ACC112 (cell line): ENCODE data around the gene TRAPPC4.
"Not testable (repeated sequence)": the region's sequence is repeated elsewhere in the genome, so short reads cannot be mapped to it uniquely, and the experiment has no call there.

ENCODE experiments used
- H2AFZ ChIP-seq: fragments of 200-600 bp; sonication (generic); one replicate; pipeline ENCODE4 v1.6.0; 2017; ENCODE audit warnings: antibody characterized with exemption, low read length; ENCODE audit not compliant: unreplicated experiment
- H3K27ac ChIP-seq: fragments of 200-600 bp; sonication (generic); 2 replicates; pipeline ENCODE4 v1.5.1; 2014; ENCODE audit warnings: low read depth, mild to moderate bottlenecking, antibody characterized with exemption, low read length, moderate library complexity
- H3K27me3 ChIP-seq: fragments of 200-600 bp; sonication (generic); 2 replicates; pipeline ENCODE4 v1.6.1; 2014; ENCODE audit warnings: mild to moderate bottlenecking, antibody characterized with exemption, low read length, moderate library complexity, mixed read lengths; ENCODE audit not compliant: insufficient read depth
- H3K36me3 ChIP-seq: fragments of 200-600 bp; sonication (generic); 2 replicates; pipeline ENCODE4 v1.6.1; 2016; ENCODE audit warnings: mild to moderate bottlenecking, antibody characterized with exemption, low read length, moderate library complexity, mixed read lengths; ENCODE audit not compliant: insufficient read depth
- H3K4me1 ChIP-seq: fragments of 200-600 bp; sonication (generic); one replicate; pipeline ENCODE4 v1.6.1; 2016; ENCODE audit warnings: low read length, mixed read lengths; ENCODE audit not compliant: insufficient read depth, unreplicated experiment, control insufficient read depth
- H3K4me3 ChIP-seq: fragments of 200-600 bp; sonication (generic); 2 replicates; pipeline ENCODE4 v1.5.1; 2014; ENCODE audit warnings: mild to moderate bottlenecking, low read depth, low read length
- H3K79me2 ChIP-seq: fragments of 200-600 bp; sonication (generic); one replicate; pipeline ENCODE4 v1.6.0; 2016; ENCODE audit warnings: low read length; ENCODE audit not compliant: control insufficient read depth, unreplicated experiment, insufficient read depth

The TRAPPC4 gene

GRCh38 chr11:119026970-119027369 lies 8.4 kb downstream of the TRAPPC4 start:
- Histone ChIP-seq H3K4me1 (peaks cover 13% of the 10 kb centered on the region), H3K79me2 (no peaks in the 10 kb centered on the region), H3K27ac (no peak overlapping the region), H3K36me3 (0 out of 2 replicates have a peak, but pooled peaks cover 9% of the 10 kb centered on the region), H3K27me3 (no peaks in the 10 kb centered on the region), H2AFZ (no peak overlapping the region), H3K4me3 (no peak overlapping the region)

DNA sequence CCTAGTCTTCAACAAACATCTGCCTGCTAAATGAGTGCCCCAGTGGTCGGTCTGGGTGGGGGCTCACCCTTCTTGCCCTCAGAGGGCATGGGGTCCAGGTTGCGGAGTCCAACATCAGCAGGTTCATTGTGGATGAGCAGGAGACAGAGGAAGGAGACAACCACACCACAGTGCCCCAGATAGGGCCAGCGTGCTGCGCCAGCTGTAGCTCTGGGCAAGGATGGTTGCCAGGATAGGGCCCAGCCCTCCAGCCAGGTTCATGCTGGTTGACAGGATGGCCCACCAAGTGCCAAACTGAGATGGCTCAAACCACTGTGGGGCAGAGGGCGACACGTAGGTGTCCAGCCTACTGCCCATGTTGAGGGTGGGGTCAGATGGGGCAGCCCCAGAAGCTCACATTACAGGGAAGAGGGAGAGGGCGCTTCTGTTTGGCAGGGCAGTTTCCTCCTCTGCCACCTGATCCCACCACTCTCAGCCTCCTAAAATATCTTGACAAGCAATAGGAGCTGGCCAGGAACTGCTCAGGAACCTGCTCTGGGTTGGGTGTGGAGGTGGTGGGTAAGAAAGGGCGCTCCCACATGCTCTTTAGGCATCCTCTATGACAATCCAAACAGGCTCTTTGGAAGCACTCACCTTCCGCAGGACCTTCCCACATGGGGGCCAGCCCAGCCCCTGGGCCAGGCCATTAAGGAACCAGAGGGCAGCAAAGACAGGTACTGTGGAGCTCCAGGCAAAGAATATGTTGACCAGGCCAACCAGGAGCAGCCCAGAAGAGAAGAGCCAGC lies 9.2 kb downstream of the TRAPPC4 start:
- Histone ChIP-seq H3K79me2 (no peaks in the 10 kb centered on the region), H3K4me1 (peaks cover 13% of the 10 kb centered on the region), H2AFZ (no peak overlapping the region), H3K27me3 (no peaks in the 10 kb centered on the region), H3K27ac (no peak overlapping the region), H3K36me3 (0 out of 2 replicates have a peak, but pooled peaks cover 9% of the 10 kb centered on the region), H3K4me3 (no peak overlapping the region)

GRCh38 chr11:119028346-119029068 lies 9.9 kb downstream of the TRAPPC4 start:
- H3K79me2 ChIP-seq = no peaks in the 10 kb centered on the region
- no peak overlapping the region for H3K4me3 ChIP-seq
- no peak overlapping the region for H3K27ac ChIP-seq
- peaks cover 9% of the 10 kb centered on the region for H3K4me1 ChIP-seq
- H3K27me3 ChIP-seq = no peaks in the 10 kb centered on the region
- H2AFZ ChIP-seq = no peak overlapping the region
- 0 out of 2 replicates have a peak, but pooled peaks cover 9% of the 10 kb centered on the region for H3K36me3 ChIP-seq

GRCh38 chr11:119029069-119029339 lies 10.4 kb downstream of the TRAPPC4 start:
- Histone ChIP-seq H3K27ac (no peak overlapping the region), H3K36me3 (0 out of 2 replicates have a peak, but pooled peaks cover 7% of the 10 kb centered on the region), H2AFZ (no peak overlapping the region), H3K27me3 (no peaks in the 10 kb centered on the region), H3K79me2 (no peaks in the 10 kb centered on the region), H3K4me3 (no peak overlapping the region), H3K4me1 (peaks cover 4% of the 10 kb centered on the region)

DNA sequence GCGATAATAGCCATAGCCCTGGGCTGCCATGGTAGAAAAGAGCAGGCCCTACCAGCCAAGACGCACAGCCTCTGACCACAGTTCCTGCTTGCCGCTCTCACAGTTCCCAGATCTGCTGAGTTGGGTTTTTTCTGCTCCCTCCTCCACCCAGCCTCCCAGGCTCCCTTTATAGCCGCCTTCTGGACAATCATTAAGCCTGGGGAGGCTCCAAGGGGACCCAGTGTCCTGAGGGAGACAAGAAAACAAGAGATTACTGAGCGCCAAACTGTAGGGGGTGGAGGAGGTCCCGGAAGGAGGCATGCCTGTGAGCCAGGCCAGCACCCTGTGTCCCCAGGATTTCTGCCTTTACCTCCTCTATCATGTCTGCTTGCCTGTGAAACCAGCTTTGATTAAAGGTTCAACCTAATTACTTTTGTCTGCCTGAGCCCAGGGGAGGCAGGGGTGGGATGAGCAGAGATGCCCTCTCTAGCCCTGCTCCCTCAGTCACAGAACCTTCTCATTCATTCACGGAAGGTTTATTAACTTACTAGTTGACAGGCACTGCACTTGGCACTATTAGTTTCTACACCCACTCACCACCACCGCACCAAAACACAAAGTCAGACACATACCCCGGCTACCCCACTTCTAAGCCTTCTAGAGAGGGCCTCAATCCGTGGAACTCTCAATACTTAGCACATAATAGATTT lies 10.9 kb downstream of the TRAPPC4 start:
- Histone ChIP-seq H3K4me1 (no peaks in the 10 kb centered on the region), H3K79me2 (no peaks in the 10 kb centered on the region), H3K4me3 (peak overlapping the region; percentile 88), H3K27me3 (no peaks in the 10 kb centered on the region), H3K27ac (no peak overlapping the region), H2AFZ (no peak overlapping the region), H3K36me3 (0 out of 2 replicates have a peak, but pooled peaks cover 2% of the 10 kb centered on the region)

DNA sequence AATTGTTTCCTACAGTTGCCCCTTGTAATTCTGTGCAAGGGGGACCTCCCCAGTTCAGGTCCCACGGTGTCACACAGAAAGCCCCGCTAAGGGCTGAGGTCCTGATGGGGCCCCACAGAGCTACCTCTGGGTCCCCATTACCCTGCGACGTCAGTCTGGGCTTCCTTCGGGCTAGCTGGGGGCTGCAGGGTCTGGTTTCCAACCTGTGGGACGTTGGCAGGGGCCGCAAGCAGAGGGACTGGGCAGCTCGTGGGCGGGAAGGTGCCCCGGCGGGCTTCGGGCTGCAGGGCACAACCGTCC lies 11.4 kb downstream of the TRAPPC4 start:
- Histone ChIP-seq H3K36me3 (no peaks in the 10 kb centered on the region), H2AFZ (peak overlapping the region; percentile 83), H3K4me3 (peak overlapping the region; percentile 88), H3K27me3 (no peaks in the 10 kb centered on the region), H3K27ac (no peak overlapping the region), H3K4me1 (no peaks in the 10 kb centered on the region), H3K79me2 (no peaks in the 10 kb centered on the region)

- no peaks in the 10 kb centered on the region for H3K27me3 ChIP-seq
- H3K27ac ChIP-seq = no peak within 1 kb of the TSS
- no peaks in the 10 kb centered on the region for H3K36me3 ChIP-seq
- no peaks in the 10 kb centered on the region for H3K79me2 ChIP-seq
- H3K4me3 ChIP-seq = peak within 1 kb of the TSS; percentile 88
- H3K4me1 ChIP-seq = no peaks in the 10 kb centered on the region
- H2AFZ ChIP-seq = peak within 1 kb of the TSS; percentile 83
Measured at GRCh38 chr11:119030329-119031047, 11.9 kb downstream of the TRAPPC4 start, which contains the start of gene SLC37A4. Gene SLC37A4, minus strand, starts transcription at chr11:119030877.

DNA sequence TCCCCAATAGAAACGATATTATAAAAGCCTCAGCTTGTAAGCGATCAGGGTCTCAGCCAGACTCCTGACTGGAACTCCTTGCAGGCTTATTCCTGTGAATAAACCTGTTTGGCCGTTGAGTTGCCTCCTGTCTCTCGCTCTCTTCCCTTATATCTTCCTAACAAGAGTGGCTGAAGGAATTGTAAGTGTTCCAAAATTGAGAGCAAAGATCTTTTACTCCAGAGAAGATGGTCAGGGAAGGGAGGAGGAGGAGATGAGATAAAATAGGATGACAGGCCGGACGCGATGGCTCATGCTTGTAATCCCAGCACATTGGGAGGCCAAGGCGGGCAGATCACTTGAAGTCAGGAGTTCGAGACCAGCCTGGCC lies 13.3 kb downstream of the TRAPPC4 start:
- Histone ChIP-seq H3K4me3 (no peak overlapping the region), H3K4me1 (no peaks in the 10 kb centered on the region), H3K27me3 (no peaks in the 10 kb centered on the region), H3K79me2 (no peaks in the 10 kb centered on the region), H3K36me3 (no peaks in the 10 kb centered on the region), H2AFZ (no peak overlapping the region), H3K27ac (no peak overlapping the region)

- H3K27ac ChIP-seq, H3K79me2 ChIP-seq, H3K36me3 ChIP-seq, H3K27me3 ChIP-seq, H3K4me1 ChIP-seq, H3K4me3 ChIP-seq, H2AFZ ChIP-seq: not testable (repeated sequence)
Measured at GRCh38 chr11:119033421-119033820, 14.9 kb downstream of the TRAPPC4 start.

GRCh38 chr11:119034813-119035212 lies 16.2 kb downstream of the TRAPPC4 start:
- Histone ChIP-seq H3K4me1 (no peaks in the 10 kb centered on the region), H3K36me3 (no peaks in the 10 kb centered on the region), H3K27ac (no peak overlapping the region), H2AFZ (no peak overlapping the region), H3K27me3 (no peaks in the 10 kb centered on the region), H3K79me2 (no peaks in the 10 kb centered on the region), H3K4me3 (no peak overlapping the region)
